Chondrocyte (in vitro differentiated cells): ENCODE results near the gene DNAJC7. TPM values are rescaled to one million over a fixed set of nuclear protein-coding genes. Genes with fewer than 3 reads are reported as not detected.

Experiments
- DNase-seq: peaks from one replicate; pipeline ENCODE4 v3.0.0; 2021; ENCODE audit warnings: mixed read lengths, low spot score
- H3K27ac Mint-ChIP-seq: one replicate; pipeline ENCODE4 v1.8.0; 2021; ENCODE audit warnings: mild to moderate bottlenecking, moderate library complexity, mixed read lengths; ENCODE audit not compliant: unreplicated experiment
- H3K27me3 Mint-ChIP-seq: 2 replicates; pipeline ENCODE4 v1.8.0; 2021; ENCODE audit warnings: low read depth, mixed read lengths
- H3K36me3 Mint-ChIP-seq: 2 replicates; pipeline ENCODE4 v1.8.0; 2021; ENCODE audit warnings: low read depth, mixed read lengths
- H3K4me1 Mint-ChIP-seq: 2 replicates; pipeline ENCODE4 v1.8.0; 2021; ENCODE audit warnings: low read depth, mild to moderate bottlenecking, mixed read lengths
- H3K4me3 Mint-ChIP-seq: one replicate; pipeline ENCODE4 v1.8.0; 2021; ENCODE audit warnings: mild to moderate bottlenecking, moderate library complexity, mixed read lengths; ENCODE audit not compliant: unreplicated experiment
- H3K9me3 Mint-ChIP-seq: 2 replicates; pipeline ENCODE4 v1.8.0; 2021; ENCODE audit warnings: low read depth, mixed read lengths
- total RNA-seq: library from RNA; stranded (reverse); gene quantifications from 3 replicates; pipeline ENCODE4 v1.2.1, GENCODE V29; 2021
- TF ChIP-seq, protein P1 (sequence below): fragments of 200-600 bp; sonication (generic); IDR thresholded peaks from 2 replicates; pipeline ENCODE4 v1.5.0; 2021; ENCODE audit warnings: antibody characterized with exemption, mild to moderate bottlenecking, moderate library complexity

The DNAJC7 gene
- total RNA-seq, 1 donor from 2014 or later = 51.2 TPM

DNA sequence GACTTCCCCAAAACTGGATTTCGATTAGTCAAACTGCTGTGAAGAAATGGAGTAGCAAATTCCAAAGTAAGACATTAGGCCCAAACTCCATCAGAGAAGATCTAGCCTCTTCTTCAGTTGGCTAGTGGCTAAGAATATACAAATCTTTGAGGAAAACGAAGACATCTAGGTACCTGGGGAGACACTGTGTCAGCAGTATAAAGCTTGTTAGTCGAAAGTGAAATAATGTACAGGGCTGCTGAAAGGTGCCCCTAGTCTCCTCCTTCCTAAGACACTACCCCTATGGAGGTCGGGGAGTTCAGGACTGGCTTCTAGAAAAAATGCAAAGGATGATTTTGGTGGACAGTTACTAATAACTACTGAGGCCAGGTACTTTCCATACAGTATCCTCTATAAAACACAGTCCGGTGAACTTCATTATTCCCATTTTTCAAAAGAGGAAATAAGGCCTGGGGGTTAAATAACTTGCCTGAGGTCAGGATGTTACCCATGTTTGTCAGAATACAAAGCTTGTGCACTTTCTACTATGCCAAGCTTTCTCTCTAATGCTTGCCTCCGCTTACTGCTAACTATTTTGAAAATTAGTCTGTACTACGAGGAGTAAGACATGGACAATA, 15.0 kb downstream of the DNAJC7 start:
- Mint-ChIP-seq H3K4me3 (no peak overlapping the region), H3K27me3 (no peaks in the 10 kb centered on the region), H3K27ac (peak overlapping the region; percentile 65), H3K36me3 (peaks cover 13% of the 10 kb centered on the region), H3K4me1 (peaks cover 19% of the 10 kb centered on the region), H3K9me3 (no peaks in the 10 kb centered on the region)
- DNase-seq = no peak
- TF ChIP-seq, protein P1, sequence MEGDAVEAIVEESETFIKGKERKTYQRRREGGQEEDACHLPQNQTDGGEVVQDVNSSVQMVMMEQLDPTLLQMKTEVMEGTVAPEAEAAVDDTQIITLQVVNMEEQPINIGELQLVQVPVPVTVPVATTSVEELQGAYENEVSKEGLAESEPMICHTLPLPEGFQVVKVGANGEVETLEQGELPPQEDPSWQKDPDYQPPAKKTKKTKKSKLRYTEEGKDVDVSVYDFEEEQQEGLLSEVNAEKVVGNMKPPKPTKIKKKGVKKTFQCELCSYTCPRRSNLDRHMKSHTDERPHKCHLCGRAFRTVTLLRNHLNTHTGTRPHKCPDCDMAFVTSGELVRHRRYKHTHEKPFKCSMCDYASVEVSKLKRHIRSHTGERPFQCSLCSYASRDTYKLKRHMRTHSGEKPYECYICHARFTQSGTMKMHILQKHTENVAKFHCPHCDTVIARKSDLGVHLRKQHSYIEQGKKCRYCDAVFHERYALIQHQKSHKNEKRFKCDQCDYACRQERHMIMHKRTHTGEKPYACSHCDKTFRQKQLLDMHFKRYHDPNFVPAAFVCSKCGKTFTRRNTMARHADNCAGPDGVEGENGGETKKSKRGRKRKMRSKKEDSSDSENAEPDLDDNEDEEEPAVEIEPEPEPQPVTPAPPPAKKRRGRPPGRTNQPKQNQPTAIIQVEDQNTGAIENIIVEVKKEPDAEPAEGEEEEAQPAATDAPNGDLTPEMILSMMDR = no peak

DNA sequence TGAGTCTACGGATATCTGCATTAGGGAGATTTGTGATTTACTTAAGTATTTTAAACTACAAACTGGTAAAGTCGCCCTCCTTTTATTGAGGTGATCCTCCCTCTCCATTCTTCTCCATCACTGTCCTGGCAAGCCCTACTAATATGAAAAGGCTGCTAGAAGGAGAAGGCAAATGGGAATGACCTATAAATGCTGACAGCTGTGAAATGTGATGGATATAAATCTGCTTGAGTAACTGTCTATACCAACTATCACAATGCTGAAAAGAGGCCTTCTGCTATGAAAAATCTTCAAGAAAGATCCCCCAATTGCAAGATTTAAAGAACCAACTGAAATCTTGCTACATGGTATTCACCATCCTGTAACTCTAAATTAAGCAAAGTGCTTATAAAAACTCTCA, 15.5 kb downstream of the DNAJC7 start:
- TF ChIP-seq, protein P1 = no peak
- peaks cover 16% of the 10 kb centered on the region for H3K36me3 Mint-ChIP-seq
- H3K4me1 Mint-ChIP-seq = peaks cover 15% of the 10 kb centered on the region

DNA sequence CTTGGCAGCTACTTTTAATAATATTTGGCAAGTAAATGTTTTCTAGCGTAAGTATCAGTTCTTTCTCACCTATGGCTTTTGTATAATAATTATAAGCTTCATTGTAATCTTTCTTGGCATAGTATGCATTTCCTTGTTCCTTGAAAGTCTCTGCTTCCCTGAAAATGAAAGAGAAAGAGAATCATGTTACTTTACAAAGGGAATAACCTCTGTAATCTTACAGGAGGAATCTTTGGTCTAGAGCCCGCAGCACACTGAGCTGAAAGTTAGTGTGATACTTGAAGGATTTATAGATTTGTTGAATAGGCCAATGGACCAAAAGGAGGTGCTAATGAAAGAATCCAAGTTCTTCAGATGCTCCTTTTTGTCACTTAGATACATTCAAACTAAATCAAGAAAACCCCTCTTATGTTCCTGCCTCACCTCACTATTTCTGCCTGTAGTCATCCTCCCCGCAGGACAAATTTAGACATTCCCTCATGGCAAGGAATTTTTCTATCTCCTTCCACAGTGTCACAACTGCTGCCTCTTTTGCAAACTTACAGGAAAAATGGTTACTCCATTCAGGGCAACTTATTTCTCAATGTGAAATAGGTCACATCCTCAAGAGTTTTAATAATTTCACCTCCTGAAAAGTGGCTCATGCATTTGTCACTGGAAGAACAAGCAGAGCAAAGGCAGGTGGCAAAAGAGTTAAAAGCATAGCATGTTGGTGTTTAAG, 16.7 kb downstream of the DNAJC7 start:
- Mint-ChIP-seq H3K27me3 (no peaks in the 10 kb centered on the region), H3K27ac (no peak overlapping the region), H3K4me3 (no peak overlapping the region), H3K4me1 (peaks cover 15% of the 10 kb centered on the region), H3K9me3 (no peaks in the 10 kb centered on the region), H3K36me3 (peaks cover 26% of the 10 kb centered on the region)
- DNase-seq = no peak
- TF ChIP-seq, protein P1 = no peak

More for the DNA sequence above, 15.5 kb downstream of the DNAJC7 start:
- DNase-seq = no peak
- no peaks in the 10 kb centered on the region for H3K27me3 Mint-ChIP-seq
- no peak overlapping the region for H3K4me3 Mint-ChIP-seq
- no peak overlapping the region for H3K27ac Mint-ChIP-seq
- no peaks in the 10 kb centered on the region for H3K9me3 Mint-ChIP-seq

DNA sequence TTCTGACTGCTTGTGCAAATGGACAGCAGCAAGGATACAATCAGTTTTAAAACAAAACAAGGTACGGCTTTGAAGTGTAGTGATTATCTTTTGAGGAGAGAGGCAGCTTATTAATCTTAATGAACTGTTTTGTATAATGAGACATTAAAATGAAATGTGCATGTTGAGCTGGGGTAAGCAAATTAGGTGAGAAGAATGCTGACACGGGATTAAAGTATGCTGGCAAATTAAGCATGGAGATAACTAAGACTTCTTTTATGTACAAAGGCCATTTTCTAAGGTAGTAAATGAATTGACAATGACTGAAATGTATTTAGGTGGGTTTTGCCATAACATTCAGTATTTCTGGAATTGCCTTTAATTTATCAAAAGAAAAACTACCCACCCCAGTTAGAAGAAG, 18.7 kb downstream of the DNAJC7 start:
- H3K9me3 Mint-ChIP-seq = no peaks in the 10 kb centered on the region
- TF ChIP-seq, protein P1 = no peak
- no peak overlapping the region for H3K4me3 Mint-ChIP-seq
- peaks cover 33% of the 10 kb centered on the region for H3K36me3 Mint-ChIP-seq
- DNase-seq = no peak
- no peaks in the 10 kb centered on the region for H3K27me3 Mint-ChIP-seq
- no peak overlapping the region for H3K27ac Mint-ChIP-seq
- H3K4me1 Mint-ChIP-seq = peaks cover 10% of the 10 kb centered on the region

DNA sequence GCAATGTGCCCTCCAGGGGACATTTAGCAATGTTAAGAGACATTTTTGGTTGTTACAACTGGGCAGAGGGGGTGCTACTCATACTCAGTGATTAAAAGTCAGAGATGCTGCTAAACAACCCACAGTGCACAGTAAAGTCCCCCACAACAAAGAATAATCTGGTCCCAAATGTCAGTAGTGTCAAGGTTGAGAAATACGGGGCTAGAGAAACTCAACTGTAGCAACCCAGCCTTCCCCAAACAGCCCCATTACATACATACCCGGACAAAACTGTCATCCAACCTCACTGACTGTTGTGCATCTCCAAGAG, 20.4 kb downstream of the DNAJC7 start:
- peaks cover 42% of the 10 kb centered on the region for H3K36me3 Mint-ChIP-seq
- peaks cover 5% of the 10 kb centered on the region for H3K4me1 Mint-ChIP-seq
- TF ChIP-seq, protein P1 = no peak
- no peaks in the 10 kb centered on the region for H3K27me3 Mint-ChIP-seq
- H3K9me3 Mint-ChIP-seq = no peaks in the 10 kb centered on the region
- no peak overlapping the region for H3K27ac Mint-ChIP-seq
- no peak for DNase-seq
- no peak overlapping the region for H3K4me3 Mint-ChIP-seq
